OCI-LY3 (cell line): Measurements from ENCODE around the gene CEP350.
A peak's percentile ranks its signal among the peaks of the same experiment; 100 is the strongest.

Experiments used
- H2AFZ ChIP-seq: fragments of 200-600, 300-600 bp; shearing (Covaris generic); 2 replicates; pipeline ENCODE4 v1.6.0; 2014; ENCODE audit warnings: antibody characterized with exemption, low read depth, low read length
- H3K27ac ChIP-seq: fragments of 200-600, 300-600 bp; sonication (generic); 2 replicates; pipeline ENCODE4 v1.5.1; 2014; ENCODE audit warnings: mild to moderate bottlenecking, low read length, moderate library complexity, mixed read lengths
- H3K27me3 ChIP-seq: fragments of 200-600, 300-600 bp; sonication (generic); 2 replicates; pipeline ENCODE4 v1.6.1; 2014; ENCODE audit warnings: low read depth, low read length, mixed read lengths
- H3K36me3 ChIP-seq: fragments of 200-600, 300-600 bp; sonication (generic); replicated peaks from 2 replicates; pipeline ENCODE3; 2014; ENCODE audit warnings: low read depth, low read length, mixed read lengths
- H3K4me1 ChIP-seq: fragments of 300-600, 200-600 bp; sonication (generic); 2 replicates; pipeline ENCODE4 v1.6.1; 2014; ENCODE audit warnings: low read length, mixed read lengths
- H3K4me2 ChIP-seq: fragments of 200-600, 300-600 bp; sonication (generic); 2 replicates; pipeline ENCODE4 v1.6.1; 2014; ENCODE audit warnings: low read length, mixed read lengths
- H3K4me3 ChIP-seq: fragments of 300-600, 200-600 bp; sonication (generic); 2 replicates; pipeline ENCODE4 v1.5.1; 2014; ENCODE audit warnings: antibody characterized with exemption, mild to moderate bottlenecking, low read length, moderate library complexity
- H3K79me2 ChIP-seq: fragments of 300-600, 200-600 bp; shearing (Covaris generic); 2 replicates; pipeline ENCODE4 v1.6.1; 2014; ENCODE audit warnings: mild to moderate bottlenecking, low read length, mixed read lengths
- H3K9ac ChIP-seq: fragments of 300-600, 200-600 bp; shearing (Covaris generic); 2 replicates; pipeline ENCODE4 v1.6.0; 2014; ENCODE audit warnings: mild to moderate bottlenecking, low read length, moderate library complexity
- H3K9me3 ChIP-seq: fragments of 200-600, 300-600 bp; shearing (Covaris generic); 2 replicates; pipeline ENCODE4 v1.6.1; 2014; ENCODE audit warnings: low read length, mixed read lengths; ENCODE audit not compliant: insufficient read depth
- H4K20me1 ChIP-seq: fragments of 200-600, 300-600 bp; sonication (generic); 2 replicates; pipeline ENCODE4 v1.6.1; 2016; ENCODE audit warnings: low read length, mixed read lengths; ENCODE audit not compliant: insufficient read depth
- CTCF ChIP-seq: fragments of 200-600, 300-600 bp; sonication (generic); IDR thresholded peaks from 2 replicates; pipeline ENCODE4 v1.5.1; 2014; ENCODE audit warnings: antibody characterized with exemption, low read length, low read depth
- EZH2phosphoT487 ChIP-seq: fragments of 200-600 bp; shearing (Covaris generic); IDR thresholded peaks from 2 replicates; pipeline ENCODE4 v1.6.1; 2018; ENCODE audit warnings: antibody characterized with exemption, mixed run types, low read depth

The CEP350 gene

DNA sequence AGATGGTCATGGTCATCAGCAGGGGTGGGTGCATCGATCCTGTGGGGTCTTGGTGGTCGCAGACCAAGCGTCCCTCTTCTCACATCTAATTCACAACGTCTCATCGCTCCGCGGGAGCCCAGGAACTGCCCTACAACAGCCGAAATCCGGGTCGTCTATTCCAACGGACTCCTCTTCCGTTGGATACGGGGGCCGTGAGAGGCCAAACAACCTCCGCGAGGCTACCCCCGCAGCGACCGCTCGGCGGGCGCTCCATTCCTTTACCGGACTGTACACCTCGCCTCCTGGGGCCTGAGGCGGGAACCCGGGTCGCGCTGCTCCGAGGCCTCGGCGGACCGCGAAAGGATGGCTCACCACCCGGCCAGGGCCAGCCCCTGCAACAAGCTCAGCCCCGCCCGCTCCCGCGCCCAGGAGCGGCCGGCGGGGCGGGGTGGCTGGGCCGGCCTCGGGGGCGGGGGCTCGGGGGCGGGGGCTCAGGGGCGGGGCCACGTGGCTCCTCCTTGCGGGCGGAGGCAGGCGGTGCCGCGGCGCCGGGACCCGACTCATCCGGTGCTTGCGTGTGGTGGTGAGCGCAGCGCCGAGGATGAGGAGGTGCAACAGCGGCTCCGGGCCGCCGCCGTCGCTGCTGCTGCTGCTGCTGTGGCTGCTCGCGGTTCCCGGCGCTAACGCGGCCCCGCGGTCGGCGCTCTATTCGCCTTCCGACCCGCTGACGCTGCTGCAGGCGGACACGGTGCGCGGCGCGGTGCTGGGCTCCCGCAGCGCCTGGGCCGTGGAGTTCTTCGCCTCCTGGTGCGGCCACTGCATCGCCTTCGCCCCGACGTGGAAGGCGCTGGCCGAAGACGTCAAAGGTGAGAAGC lies 199.9 kb downstream of the CEP350 start, which contains the start of gene QSOX1:
Gene QSOX1 (plus strand): TSS at position 545 of the 857 bp plus-strand sequence. CDS start 39 bp downstream, at position 584.
- H3K27ac ChIP-seq, result peak within 1 kb of the TSS; percentile 63

DNA sequence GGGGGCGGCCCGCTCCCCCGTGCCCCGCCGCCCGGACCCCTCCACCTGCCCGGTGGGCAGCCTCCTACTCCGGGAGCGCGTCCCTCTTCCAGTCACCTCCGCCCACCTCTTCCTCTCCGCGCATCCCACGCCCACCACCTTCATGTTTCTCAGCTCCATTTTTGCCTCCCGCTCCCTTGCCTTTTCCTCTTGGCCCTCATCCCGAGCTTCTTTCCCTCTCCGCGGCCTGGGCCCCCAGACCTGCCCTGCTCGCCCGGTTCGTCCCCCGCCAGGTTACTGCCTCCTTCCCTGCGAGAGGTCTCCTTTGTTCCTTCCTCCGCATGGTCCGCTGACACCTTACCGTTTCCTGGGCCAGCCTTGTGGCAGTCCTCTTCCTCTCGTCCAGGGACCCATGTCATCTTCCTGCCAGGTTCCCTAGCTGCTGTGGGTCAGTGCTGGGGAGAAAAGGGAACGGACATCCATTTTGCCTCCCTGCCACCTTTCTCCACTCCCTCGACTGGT lies 200.6 kb downstream of the CEP350 start:
- H3K79me2 ChIP-seq, result no peaks in the 10 kb centered on the region
- no peaks in the 10 kb centered on the region for H3K9me3 ChIP-seq
- no peaks in the 10 kb centered on the region for H4K20me1 ChIP-seq
- no peak overlapping the region for H3K27ac ChIP-seq
- peak overlapping the region; percentile 53 for H3K9ac ChIP-seq
- H3K27me3 ChIP-seq, result no peaks in the 10 kb centered on the region
- TF ChIP-seq EZH2phosphoT487 (no peak), CTCF (no peak)
- peaks cover 16% of the 10 kb centered on the region for H3K4me1 ChIP-seq
- peak overlapping the region; percentile 92 for H3K4me3 ChIP-seq
- peak overlapping the region; percentile 70 for H2AFZ ChIP-seq
- H3K36me3 ChIP-seq, result no peaks in the 10 kb centered on the region
- H3K4me2 ChIP-seq, result peak overlapping the region; percentile 93

More for the DNA sequence above, 199.9 kb downstream of the CEP350 start, which contains the start of gene QSOX1:
- Histone ChIP-seq H3K4me3 (peak within 1 kb of the TSS; percentile 92), H3K4me2 (peak within 1 kb of the TSS; percentile 93), H4K20me1 (no peaks in the 10 kb centered on the region), H3K36me3 (no peaks in the 10 kb centered on the region), H3K9ac (peak within 1 kb of the TSS; percentile 86), H2AFZ (peak within 1 kb of the TSS; percentile 95), H3K9me3 (no peaks in the 10 kb centered on the region), H3K27me3 (no peaks in the 10 kb centered on the region), H3K4me1 (peaks cover 16% of the 10 kb centered on the region), H3K79me2 (no peaks in the 10 kb centered on the region)
- TF ChIP-seq EZH2phosphoT487 (no peak), CTCF (no peak)

DNA sequence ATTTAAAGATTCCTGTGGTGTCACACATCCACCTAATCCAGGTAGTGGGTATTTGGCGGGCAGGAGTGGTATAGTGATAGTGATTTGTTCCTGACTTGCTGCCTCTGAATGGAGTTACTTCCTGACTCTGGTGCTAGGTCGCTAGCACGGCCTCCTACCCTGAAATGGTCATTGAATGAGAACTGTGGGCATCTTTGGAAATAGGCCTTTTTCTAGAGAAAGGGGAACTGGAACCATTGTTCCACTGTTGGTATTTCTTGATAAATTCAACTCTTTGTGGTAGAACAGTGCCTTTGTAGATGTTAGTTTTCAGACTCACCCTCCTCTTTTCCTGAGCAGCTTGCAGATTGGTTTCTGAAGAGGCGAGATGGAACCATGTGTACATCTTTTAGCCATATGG lies 201.6 kb downstream of the CEP350 start:
- no peak for TF ChIP-seq CTCF
- no peak overlapping the region for H3K9ac ChIP-seq
- no peaks in the 10 kb centered on the region for H3K79me2 ChIP-seq
- no peak overlapping the region for H3K27ac ChIP-seq
- H3K9me3 ChIP-seq, result no peaks in the 10 kb centered on the region
- no peaks in the 10 kb centered on the region for H3K36me3 ChIP-seq
- no peaks in the 10 kb centered on the region for H4K20me1 ChIP-seq
- H2AFZ ChIP-seq, result no peak overlapping the region
- H3K4me1 ChIP-seq, result peaks cover 16% of the 10 kb centered on the region
- no peaks in the 10 kb centered on the region for H3K27me3 ChIP-seq
- no peak overlapping the region for H3K4me3 ChIP-seq
- no peak overlapping the region for H3K4me2 ChIP-seq

DNA sequence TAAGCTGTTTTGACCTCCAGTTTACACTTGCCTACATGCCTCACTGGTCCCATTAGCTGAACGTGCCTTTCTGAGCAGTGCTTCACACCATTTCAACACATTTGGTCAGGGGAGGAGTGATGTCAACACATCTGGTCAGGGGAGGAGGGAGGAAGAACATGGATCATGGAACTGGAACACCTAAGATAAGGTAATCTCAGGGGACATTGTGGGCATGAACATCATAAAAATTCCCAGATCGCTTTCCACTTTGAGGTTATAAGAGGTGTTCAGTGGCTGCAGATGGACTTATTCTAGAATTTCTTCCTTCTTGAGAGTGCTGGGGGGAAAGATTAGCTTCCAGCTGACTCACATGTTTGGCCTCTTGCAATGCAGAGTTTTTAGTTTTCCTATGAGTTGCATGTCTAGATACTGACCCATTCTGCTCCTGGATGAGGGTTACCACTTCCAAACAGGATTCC lies 202.1 kb downstream of the CEP350 start:
- no peaks in the 10 kb centered on the region for H3K27me3 ChIP-seq
- H3K4me2 ChIP-seq, result no peak overlapping the region
- H4K20me1 ChIP-seq, result no peaks in the 10 kb centered on the region
- no peaks in the 10 kb centered on the region for H3K79me2 ChIP-seq
- no peak overlapping the region for H2AFZ ChIP-seq
- no peak overlapping the region for H3K4me3 ChIP-seq
- H3K9ac ChIP-seq, result no peak overlapping the region
- no peaks in the 10 kb centered on the region for H3K36me3 ChIP-seq
- no peak for TF ChIP-seq CTCF
- no peak for TF ChIP-seq EZH2phosphoT487
- H3K4me1 ChIP-seq, result peaks cover 16% of the 10 kb centered on the region
- no peaks in the 10 kb centered on the region for H3K9me3 ChIP-seq
- H3K27ac ChIP-seq, result no peak overlapping the region
